Upper lobe of left lung (tissue), 6 donors: ENCODE results near the gene PLBD2. TPM values are rescaled to one million over a fixed set of nuclear protein-coding genes. Genes with fewer than 3 reads are reported as not detected.
A peak's percentile ranks its signal among the peaks of the same experiment; 100 is the strongest.

Experiments
- ATAC-seq, 2 donors: fragments of 200-7000 bp; cut with Tn5 transposase; one replicate each; pipeline ENCODE4 v1.9.1; 2022; ENCODE audit warnings: mild to moderate bottlenecking in 2 of 2, moderate library complexity in 2 of 2; ENCODE audit not compliant: low FRiP score in 2 of 2
- DNase-seq, 2 donors: peaks; one replicate each; pipeline ENCODE4 v3.0.0-alpha.2; 2019 to 2020
- H3K27ac ChIP-seq, 4 donors: fragments of 200-600 bp; sonication (generic); one replicate each; pipeline ENCODE4 v1.5.1; 2016 to 2019
- H3K27me3 ChIP-seq, 4 donors: fragments of 200-600 bp; sonication (generic); one replicate each; pipeline ENCODE4 v1.5.1; 2017 to 2019
- H3K36me3 ChIP-seq, 4 donors: fragments of 200-600 bp; sonication (generic); one replicate each; pipeline ENCODE4 v1.5.1; 2016 to 2019
- H3K4me1 ChIP-seq, 4 donors: fragments of 200-600 bp; sonication (generic); one replicate each; pipeline ENCODE4 v1.5.1; 2018 to 2019
- H3K4me3 ChIP-seq, 4 donors: fragments of 200-600 bp; sonication (generic); one replicate each; pipeline ENCODE4 v1.5.1; 2017 to 2019; ENCODE audit warnings: mild to moderate bottlenecking in 2 of 4, moderate library complexity in 1 of 4
- H3K9me3 ChIP-seq, 4 donors: fragments of 200-600 bp; sonication (generic); one replicate each; pipeline ENCODE4 v1.5.1; 2018 to 2019
- CTCF ChIP-seq, 6 experiments: fragments of 450-650 bp in 4 of 6; fragments of 200-600 bp in 2 of 6; sonication (generic) in 2 of 6; IDR thresholded peaks; one replicate each; pipeline ENCODE4 v1.5.1; 2016 to 2019; ENCODE audit warnings: antibody characterized with exemption in 6 of 6
- EP300 ChIP-seq, 4 donors: sonication (generic); formaldehyde crosslinking; IDR thresholded peaks; one replicate each; pipeline ENCODE4 v1.5.1; 2017; ENCODE audit warnings: antibody characterized with exemption in 4 of 4, control low read depth in 2 of 4
- POLR2A ChIP-seq, 4 donors: fragments of 450-650 bp; IDR thresholded peaks; one replicate each; pipeline ENCODE4 v1.5.1; 2016 to 2017; ENCODE audit warnings: antibody characterized with exemption in 4 of 4, mild to moderate bottlenecking in 2 of 4
- POLR2AphosphoS5 ChIP-seq, 2 donors: sonication (generic); formaldehyde crosslinking; IDR thresholded peaks; one replicate each; pipeline ENCODE4 v1.5.1; 2017; ENCODE audit warnings: antibody characterized with exemption in 2 of 2
- WGBS, 2 donors: methylation state at CpG; one replicate each; pipeline ENCODE4 v1.1.5; 2017 to 2018; 5-methylcytosine and 5-hydroxymethylcytosine counted together
- total RNA-seq, 6 donors: library from RNA; depleted of rRNA in 4 of 6; stranded (reverse); fragments of >200 nt in 4 of 6; gene quantifications; one replicate each; pipeline versions ENCODE4 v1.1.0 to v1.2.1, GENCODE V29; 2016 to 2021
- donor health status: DM: no; HTN: no; CAD: no; lungs with moderate emphysema.
- donor health status: DM: no; HTN: yes; CAD: no; lungs with severe emphysema.

The PLBD2 gene
- total RNA-seq, 6 donors from 2014 or later: 19.5 to 60.0 (median 46.4) TPM

DNA sequence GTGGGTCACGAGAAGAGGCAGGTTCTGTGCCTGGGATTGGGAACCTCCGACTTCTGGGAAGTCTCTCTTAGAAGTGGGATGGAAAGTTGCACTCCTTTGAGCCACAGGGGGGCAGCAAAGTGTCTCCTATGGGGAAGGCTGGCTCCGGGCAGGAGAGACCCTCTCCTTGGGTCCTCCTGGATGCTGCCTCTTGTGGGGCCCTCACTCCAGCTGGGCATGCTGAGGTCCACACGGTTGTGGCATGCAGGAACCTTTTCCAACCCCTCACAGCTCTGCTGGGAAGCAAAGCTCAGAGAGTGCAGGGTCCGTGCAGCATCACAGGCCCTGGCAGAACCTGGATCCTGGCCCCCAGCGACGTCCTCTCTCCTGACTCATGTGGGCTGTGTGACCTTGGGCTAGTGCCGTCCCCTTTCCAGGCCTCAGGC is 81.2 kb downstream of the PLBD2 start:
- H3K36me3 ChIP-seq: no peaks in the 10 kb centered on the region
- peak in 1 of 2 donors; percentile 26 for ATAC-seq
- no peaks in the 10 kb centered on the region for H3K9me3 ChIP-seq
- WGBS, 2 donors: 32% methylated on average over 8 of the region's 8 CpGs
- no peaks in the 10 kb centered on the region for H3K27me3 ChIP-seq
- no peaks in the 10 kb centered on the region for H3K4me1 ChIP-seq
- H3K4me3 ChIP-seq: no peak overlapping the region
- DNase-seq: peak in 1 of 2 donors; percentile 15
- TF ChIP-seq POLR2A (IDR thresholded peaks at IDR 0.05) (no peak), POLR2AphosphoS5 (IDR thresholded peaks at IDR 0.05) (no peak), CTCF (IDR thresholded peaks at IDR 0.05) (peak in 2 of 6 experiments; percentile 18 to 42), EP300 (IDR thresholded peaks at IDR 0.05) (no peak)
- no peak overlapping the region for H3K27ac ChIP-seq

- TF ChIP-seq CTCF (IDR thresholded peaks at IDR 0.05) (no peak), POLR2A (IDR thresholded peaks at IDR 0.05) (no peak), EP300 (IDR thresholded peaks at IDR 0.05) (no peak), POLR2AphosphoS5 (IDR thresholded peaks at IDR 0.05) (no peak)
- 66 to 77% methylated on average over 7 of the region's 7 CpGs for WGBS, 2 donors
- Histone ChIP-seq H3K27ac (no peak overlapping the region), H3K27me3 (no peaks in the 10 kb centered on the region), H3K36me3 (no peaks in the 10 kb centered on the region), H3K4me3 (no peak overlapping the region), H3K9me3 (no peaks in the 10 kb centered on the region), H3K4me1 (no peaks in the 10 kb centered on the region)
- DNase-seq: no peak
- no peak for ATAC-seq
These were observed 81.9 kb downstream of the PLBD2 start for GRCh38 chr12:113440336-113440735.

Other genes with a start within 250 kb of the PLBD2 start
- gene RASAL1, start 222.8 kb upstream of the PLBD2 start, total RNA-seq: 1 to 10 TPM in 1 of 6 donors, under 1 TPM in 2, not detected in 3; 0.27 to 4.2 (median 0.60) TPM
- 10 to 100 TPM in 3 of 6 donors, 1 to 10 TPM in 2, under 1 TPM in 1; 0.97 to 34.1 (median 15.4) TPM for gene CFAP73, start 208.9 kb upstream of the PLBD2 start, total RNA-seq
- 10 to 100 TPM; 43.3 to 81.5 (median 58.9) TPM for gene DDX54, start 173.1 kb upstream of the PLBD2 start, total RNA-seq
- gene RITA1, start 172.9 kb upstream of the PLBD2 start, total RNA-seq: 10 to 100 TPM; 11.5 to 25.2 (median 17.6) TPM
- 100 to 1,000 TPM in 1 of 6 donors, 10 to 100 TPM in 5; 36.6 to 193 (median 52.2) TPM for gene TPCN1, start 137.1 kb upstream of the PLBD2 start, total RNA-seq
- gene SLC8B1, start 23.5 kb upstream of the PLBD2 start, total RNA-seq: 100 to 1,000 TPM in 1 of 6 donors, 10 to 100 TPM in 5; 35.9 to 189 (median 44.5) TPM
- gene SDS, start 45.3 kb downstream of the PLBD2 start, total RNA-seq: 1 to 10 TPM in 5 of 6 donors, under 1 TPM in 1; 1.00 to 4.0 (median 2.4) TPM
- gene SDSL, start 63.8 kb downstream of the PLBD2 start, total RNA-seq: 10 to 100 TPM in 3 of 6 donors, 1 to 10 TPM in 3; 1.1 to 26.9 (median 9.1) TPM
- gene LHX5, start 113.3 kb downstream of the PLBD2 start, total RNA-seq: not detected